Neural progenitor cell (in vitro differentiated cells): ENCODE data around the gene STXBP3. TPM values are rescaled to one million over a fixed set of nuclear protein-coding genes. Genes with fewer than 3 reads are reported as not detected.

ENCODE experiments used
- DNase-seq: peaks from one replicate; pipeline ENCODE4 v3.0.0-alpha.2; 2016; ENCODE audit warnings: low spot score
- H2AFZ ChIP-seq: fragments of 200-600 bp; sonication (generic); replicated peaks from 2 replicates; pipeline ENCODE4 v1.6.1; 2016; ENCODE audit warnings: antibody characterized with exemption
- H3F3A ChIP-seq: fragments of 200-600 bp; sonication (generic); 2 replicates; pipeline ENCODE4 v1.6.1; 2016; ENCODE audit warnings: antibody characterized with exemption, low read depth
- H3K27ac ChIP-seq: fragments of 200-600 bp; sonication (generic); 2 replicates; pipeline ENCODE4 v1.5.1; 2016; ENCODE audit warnings: mild to moderate bottlenecking
- H3K27me3 ChIP-seq: fragments of 200-600 bp; sonication (generic); 2 replicates; pipeline ENCODE4 v1.6.1; 2016; ENCODE audit warnings: mild to moderate bottlenecking, moderate library complexity
- H3K36me3 ChIP-seq: fragments of 200-600 bp; sonication (generic); 2 replicates; pipeline ENCODE4 v1.5.1; 2016
- H3K4me1 ChIP-seq: fragments of 200-600 bp; sonication (generic); 2 replicates; pipeline ENCODE4 v1.6.1; 2016; ENCODE audit warnings: mixed run types
- H3K4me2 ChIP-seq: fragments of 200-600 bp; sonication (generic); 2 replicates; pipeline ENCODE4 v1.6.1; 2016
- H3K4me3 ChIP-seq: fragments of 200-600 bp; sonication (generic); 2 replicates; pipeline ENCODE4 v1.5.1; 2016
- H3K79me2 ChIP-seq: fragments of 200-600 bp; sonication (generic); 2 replicates; pipeline ENCODE4 v1.6.1; 2016; ENCODE audit warnings: low read depth
- H3K9ac ChIP-seq: fragments of 200-600 bp; sonication (generic); 2 replicates; pipeline ENCODE4 v1.6.1; 2016
- H3K9me3 ChIP-seq: fragments of 200-600 bp; sonication (generic); 2 replicates; pipeline ENCODE4 v1.5.1; 2016; ENCODE audit warnings: low read depth
- H4K20me1 ChIP-seq: fragments of 200-600 bp; sonication (generic); 2 replicates; pipeline ENCODE4 v1.6.1; 2016; ENCODE audit warnings: low read depth
- H3K27ac Mint-ChIP-seq: 3 replicates; pipeline ENCODE4 v1.8.0; 2021; ENCODE audit warnings: mixed read lengths
- H3K27me3 Mint-ChIP-seq: 2 replicates; pipeline ENCODE4 v1.8.0; 2022; ENCODE audit warnings: low read depth, mild to moderate bottlenecking, inconsistent platforms, moderate library complexity, mixed read lengths; ENCODE audit not compliant: insufficient read depth
- H3K36me3 Mint-ChIP-seq: 3 replicates; pipeline ENCODE4 v1.8.0; 2021; ENCODE audit warnings: mixed read lengths
- H3K4me1 Mint-ChIP-seq: 3 replicates; pipeline ENCODE4 v1.8.0; 2021; ENCODE audit warnings: mixed read lengths
- H3K4me3 Mint-ChIP-seq: 3 replicates; pipeline ENCODE4 v1.8.0; 2021; ENCODE audit warnings: mild to moderate bottlenecking, moderate library complexity, mixed read lengths
- H3K9me3 Mint-ChIP-seq: 3 replicates; pipeline ENCODE4 v1.8.0; 2020; ENCODE audit warnings: mixed read lengths
- EZH2 ChIP-seq: fragments of 200-600 bp; sonication (generic); IDR thresholded peaks from 2 replicates; pipeline ENCODE4 v1.6.1; 2017; ENCODE audit warnings: antibody characterized with exemption, mild to moderate bottlenecking, moderate library complexity
- EZH2phosphoT487 ChIP-seq: fragments of 200-600 bp; sonication (generic); IDR thresholded peaks from 2 replicates; pipeline ENCODE4 v1.6.1; 2017; ENCODE audit warnings: antibody characterized with exemption
- total RNA-seq: library from RNA; depleted of rRNA; stranded (reverse); fragments of >200 nt; gene quantifications from 2 replicates; pipeline ENCODE4 v1.2.3, GENCODE V29; 2015; ENCODE audit warnings: low replicate concordance
- TF ChIP-seq, protein P1 (sequence below): fragments of 200-600 bp; sonication (generic); IDR thresholded peaks from 2 replicates; pipeline ENCODE4 v1.5.1; 2017; ENCODE audit warnings: antibody characterized with exemption, mild to moderate bottlenecking

The STXBP3 gene
- total RNA-seq, 1 donor from 2014 or later, result 89.8 TPM

DNA sequence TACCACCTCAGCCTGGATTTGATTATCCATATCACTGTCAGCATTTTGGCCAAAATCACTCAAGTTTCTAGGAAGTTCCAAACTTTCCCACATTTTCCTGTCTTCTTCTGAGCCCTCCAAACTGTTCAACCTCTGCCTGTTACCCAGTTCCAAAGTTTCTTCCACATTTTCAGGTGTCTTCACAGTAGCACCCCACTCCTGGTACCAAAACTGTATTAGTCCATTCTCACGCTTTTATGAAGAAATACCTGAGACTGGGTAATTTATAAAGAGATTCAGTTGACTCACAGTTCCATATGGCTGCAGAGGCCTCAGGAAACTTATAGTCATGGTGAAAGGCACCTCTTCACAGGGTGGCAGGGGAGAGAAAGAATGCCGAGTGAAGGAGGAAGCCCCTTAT is 39.4 kb downstream of the STXBP3 start:
- peaks cover 40% of the 10 kb centered on the region for H3K36me3 ChIP-seq

GRCh38 chr1:108791790-108792189 is 45.3 kb downstream of the STXBP3 start:
- Histone ChIP-seq H2AFZ (no peak overlapping the region), H3K9me3 (peaks cover 11% of the 10 kb centered on the region), H3K4me2 (no peak overlapping the region), H3K4me3 (no peak overlapping the region), H3K4me1 (no peaks in the 10 kb centered on the region), H3K36me3 (peaks cover 43% of the 10 kb centered on the region), H3K79me2 (no peaks in the 10 kb centered on the region), H3F3A (no peaks in the 10 kb centered on the region), H4K20me1 (no peaks in the 10 kb centered on the region), H3K27me3 (no peaks in the 10 kb centered on the region), H3K27ac (no peak overlapping the region), H3K9ac (no peak overlapping the region)
- DNase-seq, result no peak
- Mint-ChIP-seq H3K9me3 (peaks cover 28% of the 10 kb centered on the region), H3K4me3 (no peak overlapping the region), H3K4me1 (no peaks in the 10 kb centered on the region), H3K27ac (no peak overlapping the region), H3K36me3 (peaks cover 56% of the 10 kb centered on the region), H3K27me3 (no peaks in the 10 kb centered on the region)
- TF ChIP-seq EZH2phosphoT487 (no peak), EZH2 (no peak)
- TF ChIP-seq, protein P1, sequence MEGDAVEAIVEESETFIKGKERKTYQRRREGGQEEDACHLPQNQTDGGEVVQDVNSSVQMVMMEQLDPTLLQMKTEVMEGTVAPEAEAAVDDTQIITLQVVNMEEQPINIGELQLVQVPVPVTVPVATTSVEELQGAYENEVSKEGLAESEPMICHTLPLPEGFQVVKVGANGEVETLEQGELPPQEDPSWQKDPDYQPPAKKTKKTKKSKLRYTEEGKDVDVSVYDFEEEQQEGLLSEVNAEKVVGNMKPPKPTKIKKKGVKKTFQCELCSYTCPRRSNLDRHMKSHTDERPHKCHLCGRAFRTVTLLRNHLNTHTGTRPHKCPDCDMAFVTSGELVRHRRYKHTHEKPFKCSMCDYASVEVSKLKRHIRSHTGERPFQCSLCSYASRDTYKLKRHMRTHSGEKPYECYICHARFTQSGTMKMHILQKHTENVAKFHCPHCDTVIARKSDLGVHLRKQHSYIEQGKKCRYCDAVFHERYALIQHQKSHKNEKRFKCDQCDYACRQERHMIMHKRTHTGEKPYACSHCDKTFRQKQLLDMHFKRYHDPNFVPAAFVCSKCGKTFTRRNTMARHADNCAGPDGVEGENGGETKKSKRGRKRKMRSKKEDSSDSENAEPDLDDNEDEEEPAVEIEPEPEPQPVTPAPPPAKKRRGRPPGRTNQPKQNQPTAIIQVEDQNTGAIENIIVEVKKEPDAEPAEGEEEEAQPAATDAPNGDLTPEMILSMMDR, result no peak

More for the DNA sequence above, 39.4 kb downstream of the STXBP3 start:
- Mint-ChIP-seq H3K9me3 (peaks cover 42% of the 10 kb centered on the region), H3K27me3 (no peaks in the 10 kb centered on the region), H3K27ac (no peak overlapping the region), H3K36me3 (peaks cover 73% of the 10 kb centered on the region), H3K4me1 (no peaks in the 10 kb centered on the region), H3K4me3 (no peak overlapping the region)
- no peaks in the 10 kb centered on the region for H3K4me1 ChIP-seq
- H3K79me2 ChIP-seq, result no peaks in the 10 kb centered on the region
- no peak overlapping the region for H3K9ac ChIP-seq
- TF ChIP-seq EZH2 (no peak), EZH2phosphoT487 (no peak)
- TF ChIP-seq, protein P1, result no peak
- H3F3A ChIP-seq, result no peaks in the 10 kb centered on the region
- no peak overlapping the region for H2AFZ ChIP-seq
- H3K4me2 ChIP-seq, result no peak overlapping the region
- H3K9me3 ChIP-seq, result peaks cover 11% of the 10 kb centered on the region
- H3K4me3 ChIP-seq, result no peak overlapping the region
- no peaks in the 10 kb centered on the region for H3K27me3 ChIP-seq
- no peak overlapping the region for H3K27ac ChIP-seq
- no peak for DNase-seq
- no peaks in the 10 kb centered on the region for H4K20me1 ChIP-seq

GRCh38 chr1:108792420-108792819 is 45.9 kb downstream of the STXBP3 start:
- peaks cover 44% of the 10 kb centered on the region for H3K36me3 ChIP-seq
- no peaks in the 10 kb centered on the region for H3K4me1 ChIP-seq
- no peaks in the 10 kb centered on the region for H3F3A ChIP-seq
- H3K4me3 ChIP-seq, result no peak overlapping the region
- no peaks in the 10 kb centered on the region for H3K27me3 ChIP-seq
- Mint-ChIP-seq H3K4me1 (no peaks in the 10 kb centered on the region), H3K27ac (no peak overlapping the region), H3K4me3 (no peak overlapping the region), H3K9me3 (peaks cover 25% of the 10 kb centered on the region), H3K36me3 (peaks cover 50% of the 10 kb centered on the region), H3K27me3 (no peaks in the 10 kb centered on the region)
- H3K4me2 ChIP-seq, result no peak overlapping the region
- H3K79me2 ChIP-seq, result no peaks in the 10 kb centered on the region
- DNase-seq, result no peak
- TF ChIP-seq EZH2phosphoT487, result no peak
- TF ChIP-seq EZH2, result no peak
- TF ChIP-seq, protein P1, result no peak
- peaks cover 11% of the 10 kb centered on the region for H3K9me3 ChIP-seq
- H3K9ac ChIP-seq, result no peak overlapping the region
- no peak overlapping the region for H3K27ac ChIP-seq
- H4K20me1 ChIP-seq, result no peaks in the 10 kb centered on the region
- H2AFZ ChIP-seq, result no peak overlapping the region
